Mucosa of rectum (tissue), 2 donors: ENCODE data around the gene ROR2.

Experiments
- H3K27ac ChIP-seq, 2 donors: one replicate each; pipeline ENCODE4 v1.7.0; 2013; ENCODE audit warnings: inconsistent platforms in 2 of 2, low read depth in 2 of 2, low read length in 2 of 2
- H3K27me3 ChIP-seq, 2 donors: one replicate each; pipeline ENCODE4 v1.7.0; 2013; ENCODE audit warnings: low read length in 2 of 2; ENCODE audit not compliant: control insufficient read depth in 2 of 2, insufficient read depth in 2 of 2
- H3K36me3 ChIP-seq, 2 donors: one replicate each; pipeline ENCODE4 v1.7.0; 2013; ENCODE audit warnings: low read length in 2 of 2; ENCODE audit not compliant: control insufficient read depth in 2 of 2, insufficient read depth in 2 of 2
- H3K4me1 ChIP-seq, 2 donors: one replicate each; pipeline ENCODE4 v1.7.0; 2013; ENCODE audit warnings: low read length in 2 of 2, mild to moderate bottlenecking in 1 of 2; ENCODE audit not compliant: control insufficient read depth in 2 of 2, insufficient read depth in 2 of 2
- H3K4me3 ChIP-seq, 2 donors: one replicate each; pipeline ENCODE4 v1.7.0; 2013; ENCODE audit warnings: low read length in 2 of 2
- H3K9ac ChIP-seq, 2 donors: one replicate each; pipeline ENCODE4 v1.7.0; 2013; ENCODE audit warnings: low read length in 2 of 2, low read depth in 1 of 2, mild to moderate bottlenecking in 1 of 2
- H3K9me3 ChIP-seq, 2 donors: one replicate each; pipeline ENCODE4 v1.7.0; 2013; ENCODE audit warnings: low read length in 2 of 2; ENCODE audit not compliant: control insufficient read depth in 2 of 2
- donor health status: healthy.
- donor health status: Normal muscosa, but diverticular disease.

Gene ROR2

DNA sequence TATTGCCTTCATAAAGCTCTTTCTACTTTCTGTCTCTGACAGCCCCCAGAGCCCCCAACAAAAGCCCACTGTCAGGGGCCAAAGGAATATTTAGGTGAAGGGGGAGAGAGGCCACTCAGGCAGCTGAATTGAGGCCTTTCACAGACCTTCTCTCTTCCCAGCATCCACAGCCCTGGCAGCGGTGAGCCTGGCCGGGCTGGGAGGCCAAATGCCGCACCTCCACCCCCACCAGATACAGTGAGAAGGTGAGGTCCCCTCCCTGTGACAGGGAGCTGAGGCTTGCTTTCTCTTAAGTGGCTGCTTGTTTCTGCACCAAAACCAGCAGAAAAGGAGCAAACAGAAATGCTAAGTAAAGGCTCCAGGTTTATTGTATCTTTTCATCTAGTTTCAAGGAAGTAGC lies 168.1 kb downstream of the ROR2 start:
- H3K27ac ChIP-seq = no peak overlapping the region
- no peaks in the 10 kb centered on the region for H3K27me3 ChIP-seq
- no peak overlapping the region for H3K4me3 ChIP-seq
- no peaks in the 10 kb centered on the region for H3K36me3 ChIP-seq
- H3K9ac ChIP-seq = no peak overlapping the region
- H3K4me1 ChIP-seq = no peaks in the 10 kb centered on the region
- H3K9me3 ChIP-seq = no peaks in the 10 kb centered on the region

DNA sequence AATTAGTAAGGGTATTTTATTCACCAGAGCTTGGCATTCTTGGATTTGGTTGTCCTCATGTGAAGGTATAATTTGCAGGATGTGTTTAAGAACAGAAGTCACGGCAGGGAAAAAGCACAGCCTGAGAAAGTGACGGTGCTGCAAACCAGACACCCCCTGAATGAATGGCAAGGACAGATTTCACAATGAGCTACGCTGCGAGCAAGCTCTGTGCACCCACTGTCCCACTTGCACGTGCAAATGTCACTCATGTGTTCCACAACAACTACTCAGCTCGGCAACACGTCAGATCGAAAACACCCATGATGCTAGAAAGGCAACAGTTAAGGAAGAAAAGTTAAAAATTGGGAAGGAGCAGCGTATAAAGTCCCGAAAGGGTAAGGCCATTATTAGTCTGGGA lies 168.9 kb downstream of the ROR2 start:
- Histone ChIP-seq H3K36me3 (no peaks in the 10 kb centered on the region), H3K27me3 (no peaks in the 10 kb centered on the region), H3K9me3 (no peaks in the 10 kb centered on the region), H3K4me3 (no peak overlapping the region), H3K27ac (no peak overlapping the region), H3K4me1 (no peaks in the 10 kb centered on the region), H3K9ac (no peak overlapping the region)

GRCh38 chr9:91778031-91778430 lies 172.0 kb downstream of the ROR2 start:
- no peak overlapping the region for H3K27ac ChIP-seq

DNA sequence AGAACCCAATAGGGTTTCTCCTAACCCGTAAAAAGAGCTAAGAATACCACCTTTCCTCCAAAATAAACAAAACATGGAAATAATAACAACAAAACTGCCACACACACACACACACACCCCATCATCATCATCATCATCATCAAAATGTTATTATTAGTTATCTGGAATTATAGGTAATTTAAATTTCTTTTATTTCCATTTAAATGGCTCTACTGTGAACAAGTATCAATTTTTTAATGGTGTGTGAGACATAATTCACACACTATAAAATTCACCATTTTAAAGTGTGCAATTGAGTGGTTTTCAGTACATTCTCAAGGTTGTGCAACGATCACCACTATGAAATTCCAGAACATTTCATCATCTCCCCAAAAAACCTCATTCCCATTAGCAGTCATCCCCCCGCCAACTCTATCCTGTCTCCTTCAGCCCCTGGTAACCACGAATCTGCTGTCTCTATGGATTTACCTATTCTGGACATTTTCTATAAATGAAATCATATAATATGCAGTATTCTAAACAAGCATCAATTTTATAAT lies 172.7 kb downstream of the ROR2 start:
- H3K9ac ChIP-seq = no peak overlapping the region
- H3K4me1 ChIP-seq = no peaks in the 10 kb centered on the region
- no peaks in the 10 kb centered on the region for H3K36me3 ChIP-seq
- no peak overlapping the region for H3K4me3 ChIP-seq
- H3K27me3 ChIP-seq = peaks cover 0 to 3% of the 10 kb centered on the region in 2 donors
- no peak overlapping the region for H3K27ac ChIP-seq
- no peaks in the 10 kb centered on the region for H3K9me3 ChIP-seq

More at GRCh38 chr9:91778031-91778430, 172.0 kb downstream of the ROR2 start:
- Histone ChIP-seq H3K27me3 (peaks cover 0 to 3% of the 10 kb centered on the region in 2 donors), H3K9ac (no peak overlapping the region), H3K36me3 (no peaks in the 10 kb centered on the region), H3K4me3 (no peak overlapping the region), H3K9me3 (no peaks in the 10 kb centered on the region), H3K4me1 (no peaks in the 10 kb centered on the region)

DNA sequence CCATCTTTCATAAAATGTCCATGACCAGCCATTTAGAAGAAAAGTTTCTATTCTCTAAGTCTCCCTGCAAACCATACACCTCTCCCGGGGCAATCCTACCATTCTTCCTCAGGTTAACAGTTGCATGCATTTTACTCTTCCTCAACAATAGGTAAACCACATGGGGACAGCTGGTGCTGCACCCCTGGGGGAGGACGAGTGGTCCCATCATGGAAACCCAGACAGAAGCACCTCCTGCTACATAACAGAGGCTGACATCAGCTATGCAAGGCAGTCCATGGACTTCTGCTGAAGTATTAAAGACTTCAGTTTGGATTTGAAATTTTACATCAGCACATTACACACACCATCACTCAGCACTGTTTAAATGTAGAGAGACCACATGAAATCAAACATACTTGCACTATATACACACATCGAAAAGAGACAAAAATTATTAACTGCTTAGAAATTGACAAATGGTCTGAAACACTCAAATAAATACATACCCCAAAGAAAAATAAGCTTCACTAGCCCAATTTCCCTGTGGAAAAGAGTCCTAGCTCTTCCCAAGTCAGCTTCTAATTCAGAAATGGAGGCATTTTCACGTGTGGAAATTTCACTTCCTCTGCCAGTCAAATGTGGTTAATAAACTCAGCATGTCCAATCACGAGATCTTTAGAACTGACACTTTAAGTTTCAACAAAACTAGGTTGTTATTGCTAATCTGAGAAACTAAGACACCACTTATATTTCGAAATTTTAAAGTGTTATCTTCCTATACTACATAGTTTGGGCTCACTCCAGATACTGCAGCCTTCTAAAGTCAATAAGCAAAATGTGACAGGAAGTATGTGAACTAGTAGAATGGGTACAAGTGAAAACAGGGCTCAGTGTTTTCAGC lies 173.4 kb downstream of the ROR2 start:
- Histone ChIP-seq H3K4me3 (no peak overlapping the region), H3K36me3 (no peaks in the 10 kb centered on the region), H3K27ac (no peak overlapping the region), H3K9me3 (no peaks in the 10 kb centered on the region), H3K4me1 (peaks cover 0 to 2% of the 10 kb centered on the region in 2 donors), H3K9ac (no peak overlapping the region), H3K27me3 (peaks cover 0 to 3% of the 10 kb centered on the region in 2 donors)

DNA sequence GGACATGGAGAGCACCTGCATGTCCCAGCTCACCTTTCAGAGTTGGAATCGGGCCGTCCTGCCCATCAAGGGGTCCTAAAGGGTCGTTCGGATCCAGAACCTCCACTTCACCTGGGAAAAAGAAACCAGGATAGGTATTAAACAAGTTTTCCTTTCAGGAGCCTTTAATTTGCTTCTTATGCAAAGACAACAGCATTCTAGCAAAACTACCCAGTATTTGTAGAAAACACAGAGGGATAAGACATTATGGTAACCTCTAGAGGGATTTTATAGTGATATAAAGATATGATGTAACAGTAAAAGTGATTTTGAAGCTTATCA lies 174.4 kb downstream of the ROR2 start:
- H3K27me3 ChIP-seq = peaks cover 0 to 3% of the 10 kb centered on the region in 2 donors
- H3K9me3 ChIP-seq = no peaks in the 10 kb centered on the region
- peaks cover 8 to 11% of the 10 kb centered on the region in 2 donors for H3K4me1 ChIP-seq
- no peak overlapping the region for H3K4me3 ChIP-seq
- no peak overlapping the region for H3K27ac ChIP-seq
- no peaks in the 10 kb centered on the region for H3K36me3 ChIP-seq
- H3K9ac ChIP-seq = no peak overlapping the region

GRCh38 chr9:91775011-91775707 lies 174.9 kb downstream of the ROR2 start:
- Histone ChIP-seq H3K27ac (no peak overlapping the region), H3K4me3 (no peak overlapping the region), H3K27me3 (peaks cover 0 to 3% of the 10 kb centered on the region in 2 donors), H3K9ac (no peak overlapping the region), H3K36me3 (no peaks in the 10 kb centered on the region), H3K4me1 (peaks cover 13 to 15% of the 10 kb centered on the region in 2 donors), H3K9me3 (no peaks in the 10 kb centered on the region)

DNA sequence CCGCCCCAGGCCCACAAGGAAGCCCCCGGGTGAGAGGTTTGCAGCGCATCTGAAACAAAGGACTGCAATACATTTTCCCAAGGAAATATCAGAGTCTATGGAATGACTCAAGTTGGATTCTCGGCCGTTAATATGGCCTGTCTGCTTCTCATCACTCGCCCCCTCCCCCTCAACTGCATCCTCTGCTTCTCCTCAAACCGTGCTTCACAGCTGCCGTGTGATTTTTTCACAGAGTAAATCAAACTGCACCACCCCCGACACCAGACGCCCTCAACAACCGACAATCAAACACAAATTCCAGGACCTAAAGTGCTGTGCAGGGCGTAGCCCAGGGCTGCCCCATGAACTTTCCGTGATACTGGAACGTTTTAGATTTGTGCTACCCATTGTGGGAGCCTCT lies 176.9 kb downstream of the ROR2 start:
- H3K27ac ChIP-seq = no peak overlapping the region
- H3K4me3 ChIP-seq = no peak overlapping the region
- H3K4me1 ChIP-seq = peaks cover 15 to 16% of the 10 kb centered on the region in 2 donors

DNA sequence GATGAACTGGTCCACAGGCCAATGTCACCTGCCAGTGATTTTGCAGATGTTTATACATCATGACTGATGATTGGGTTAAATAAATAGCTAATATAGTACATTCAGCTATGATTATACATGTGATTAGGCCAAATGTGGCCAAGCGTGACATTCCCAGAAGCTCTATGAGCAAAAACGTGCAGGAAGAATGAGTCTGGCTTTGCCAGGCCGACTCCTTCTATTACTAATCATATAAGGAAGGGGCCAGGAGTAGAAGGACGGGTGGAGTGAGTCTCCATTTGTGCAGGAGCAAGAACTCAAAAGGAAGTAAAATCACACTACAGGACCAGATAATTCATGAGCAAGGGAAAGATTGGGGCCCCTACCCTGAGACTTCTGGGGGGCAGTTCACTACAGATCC lies 178.2 kb downstream of the ROR2 start:
- Histone ChIP-seq H3K9ac (no peak overlapping the region), H3K4me1 (peaks cover 15 to 16% of the 10 kb centered on the region in 2 donors), H3K4me3 (no peak overlapping the region), H3K27me3 (peaks cover 0 to 3% of the 10 kb centered on the region in 2 donors), H3K27ac (peak overlapping the region in 1 of 2 donors; percentile 11), H3K9me3 (no peaks in the 10 kb centered on the region), H3K36me3 (no peaks in the 10 kb centered on the region)

More for the DNA sequence above, 176.9 kb downstream of the ROR2 start:
- no peaks in the 10 kb centered on the region for H3K36me3 ChIP-seq
- peaks cover 0 to 3% of the 10 kb centered on the region in 2 donors for H3K27me3 ChIP-seq
- H3K9me3 ChIP-seq = no peaks in the 10 kb centered on the region
- H3K9ac ChIP-seq = no peak overlapping the region

- H3K27ac ChIP-seq = no peak overlapping the region
- H3K4me3 ChIP-seq = peak overlapping the region in 1 of 2 donors; percentile 46
- no peaks in the 10 kb centered on the region for H3K36me3 ChIP-seq
- H3K27me3 ChIP-seq = peaks cover 0 to 3% of the 10 kb centered on the region in 2 donors
- H3K9me3 ChIP-seq = no peaks in the 10 kb centered on the region
- peaks cover 15 to 16% of the 10 kb centered on the region in 2 donors for H3K4me1 ChIP-seq
- no peak overlapping the region for H3K9ac ChIP-seq
Observed at GRCh38 chr9:91771027-91771426, 179.0 kb downstream of the ROR2 start.
